ENCODE measurements around the gene COX14.
A peak's percentile ranks its signal among the peaks of the same experiment; 100 is the strongest.
"Not testable (repeated sequence)": the region's sequence is repeated elsewhere in the genome, so short reads cannot be mapped to it uniquely, and the experiment has no call there.

Gene COX14

GRCh38 chr12:50110127-50110761 lies 1.8 kb upstream of the COX14 start:
- DNase-seq: no peak

GRCh38 chr12:50110762-50111351 lies 1.2 kb upstream of the COX14 start:
- peak; percentile 66 for DNase-seq

- no peak for DNase-seq
Observed at GRCh38 chr12:50111395-50111692, 692 bp upstream of the COX14 start.

GRCh38 chr12:50112456-50113218 lies 601 bp downstream of the COX14 start:
- DNase-seq: no peak

- DNase-seq: no peak
Observed at GRCh38 chr12:50117057-50117622, 5.1 kb downstream of the COX14 start.

- no peak for DNase-seq
Observed at GRCh38 chr12:50119387-50119786, 7.4 kb downstream of the COX14 start.

GRCh38 chr12:50120521-50120920 lies 8.5 kb downstream of the COX14 start:
- DNase-seq: no peak

- no peak for DNase-seq
Observed at GRCh38 chr12:50120953-50121352, 8.9 kb downstream of the COX14 start.

- no peak for DNase-seq
Observed at GRCh38 chr12:50121641-50122040, 9.6 kb downstream of the COX14 start.

- DNase-seq: no peak
Observed at GRCh38 chr12:50123203-50123602, 11.2 kb downstream of the COX14 start.

- peak; percentile 41 for DNase-seq
Observed at GRCh38 chr12:50127546-50127945, 15.5 kb downstream of the COX14 start.

GRCh38 chr12:50129290-50129689 lies 17.3 kb downstream of the COX14 start:
- DNase-seq: peak; percentile 7

GRCh38 chr12:50132505-50133135 lies 20.6 kb downstream of the COX14 start:
- DNase-seq: peak; percentile 53

GRCh38 chr12:50142993-50143392 lies 31.0 kb downstream of the COX14 start:
- no peak for DNase-seq

- DNase-seq: no peak
Observed at GRCh38 chr12:50145439-50145838, 33.4 kb downstream of the COX14 start.

GRCh38 chr12:50147281-50147680 lies 35.2 kb downstream of the COX14 start:
- no peak for DNase-seq

GRCh38 chr12:50148011-50148410 lies 36.0 kb downstream of the COX14 start:
- peak; percentile 19 for DNase-seq

- DNase-seq: peak; percentile 5
Observed at GRCh38 chr12:50149311-50149710, 37.3 kb downstream of the COX14 start.

- DNase-seq: no peak
Observed at GRCh38 chr12:50151047-50151687, 39.1 kb downstream of the COX14 start.

GRCh38 chr12:50154947-50155346 lies 42.9 kb downstream of the COX14 start:
- DNase-seq: not testable (repeated sequence)

- no peak for DNase-seq
Observed at GRCh38 chr12:50156641-50157040, 44.6 kb downstream of the COX14 start.

GRCh38 chr12:50157259-50157658 lies 45.2 kb downstream of the COX14 start:
- DNase-seq: no peak

- DNase-seq: no peak
Observed at GRCh38 chr12:50160643-50161042, 48.6 kb downstream of the COX14 start.
